HG03520 (cell line): ENCODE results near the gene RFESD.
"Not testable (repeated sequence)": the region's sequence is repeated elsewhere in the genome, so short reads cannot be mapped to it uniquely, and the experiment has no call there.

Experiments
- ATAC-seq: cut with Tn5 transposase; IDR thresholded peaks from one replicate; pipeline ENCODE4 v1.9.1; 2021; ENCODE audit warnings: mild to moderate bottlenecking, moderate library complexity; ENCODE audit not compliant: unreplicated experiment

Gene RFESD

DNA sequence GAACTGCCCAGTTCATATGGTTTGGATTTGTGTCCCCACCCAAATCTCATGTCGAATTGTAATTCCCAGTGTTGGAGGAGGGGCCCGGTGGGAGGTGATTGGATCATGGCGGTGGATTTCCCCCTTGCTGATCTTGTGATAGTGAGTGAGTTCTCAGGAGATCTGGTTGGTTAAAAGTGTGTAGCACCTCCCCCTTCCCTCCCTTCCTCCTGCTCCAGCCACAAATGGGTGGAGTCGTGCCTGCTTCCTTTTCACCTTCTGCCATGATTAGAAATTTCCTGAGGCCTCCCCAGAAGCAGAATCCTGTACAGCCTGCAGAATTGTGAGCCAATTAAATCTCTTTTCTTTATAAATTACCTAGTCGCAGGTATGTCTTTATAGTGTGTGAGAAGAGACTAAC is 59.6 kb downstream of the RFESD start:
- not testable (repeated sequence) for ATAC-seq

DNA sequence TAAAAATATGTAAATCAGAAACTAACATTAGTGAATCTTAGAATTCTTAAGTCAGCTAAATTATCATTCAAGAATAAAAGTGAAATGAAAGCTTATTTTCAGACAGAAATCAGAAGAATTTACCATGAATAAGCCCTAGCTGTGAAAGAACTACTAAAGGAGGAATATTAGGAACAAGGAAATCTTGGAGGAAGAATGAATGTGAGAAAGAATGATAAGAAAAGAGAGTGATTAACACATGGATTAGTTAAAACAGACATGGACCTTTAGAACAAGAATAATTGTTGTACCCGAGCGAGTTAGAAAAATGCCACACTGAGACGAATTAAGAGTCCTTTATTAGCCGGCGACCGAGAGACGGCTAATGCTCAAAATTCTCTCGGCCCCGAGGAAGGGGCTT is 60.5 kb downstream of the RFESD start:
- no peak for ATAC-seq
